Left lung (tissue), 10 donors: ENCODE results near the gene SPEF2. TPM values are rescaled to one million over a fixed set of nuclear protein-coding genes. Genes with fewer than 3 reads are reported as not detected.

Experiments used
- ATAC-seq: fragments of 200-7000 bp; cut with Tn5 transposase; one replicate; pipeline ENCODE4 v1.9.1; 2020; ENCODE audit warnings: moderate library complexity
- DNase-seq, 4 donors: peaks; one replicate each; pipeline ENCODE4 v3.0.0-alpha.2; 2013 to 2020
- H3K27ac ChIP-seq, 2 donors: fragments of 200-600 bp; sonication (generic) in 1 of 2; one replicate each; pipeline versions ENCODE4 v1.5.0 to v1.8.0; 2020 to 2021
- H3K27me3 ChIP-seq, 2 donors: fragments of 200-600 bp; sonication (generic) in 1 of 2; one replicate each; pipeline versions ENCODE4 v1.5.0 to v1.8.0; 2020 to 2021
- H3K36me3 ChIP-seq, 2 donors: fragments of 200-600 bp; sonication (generic) in 1 of 2; one replicate each; pipeline versions ENCODE4 v1.5.0 to v1.8.0; 2020 to 2021
- H3K4me1 ChIP-seq, 2 donors: fragments of 200-600 bp; one replicate each; pipeline ENCODE4 v1.8.0; 2021
- H3K4me3 ChIP-seq, 2 donors: fragments of 200-600 bp; sonication (generic) in 1 of 2; one replicate each; pipeline versions ENCODE4 v1.5.0 to v1.8.0; 2020 to 2021; ENCODE audit warnings: mild to moderate bottlenecking in 1 of 2
- H3K9me3 ChIP-seq, 2 donors: fragments of 200-600 bp; sonication (generic) in 1 of 2; one replicate each; pipeline versions ENCODE4 v1.5.0 to v1.8.0; 2020 to 2021
- intact Hi-C, 2 donors: fragments of 100-400 bp; cut with DNase I; formaldehyde crosslinking; loops; one replicate each; pipeline versions ENCODE4 v1.11.2 to v1.14.2; 2022
- polyA plus RNA-seq, 6 donors: library from polyadenylated mRNA; unstranded; fragments of 120-200 nt; gene quantifications; one replicate each; pipeline ENCODE4 v1.2.1, GENCODE V29; 2013; ENCODE audit not compliant: insufficient read length in 6 of 6
- total RNA-seq, 2 donors: library from RNA; stranded (reverse); fragmentation: NEBNext Ultra II Directional; extraction: Animal tissue kit (Norgen Biotek cat#: 25700); gene quantifications; one replicate each; pipeline ENCODE4 v1.2.1, GENCODE V29; 2021
- TF ChIP-seq, protein P1 (sequence below), 2 donors: fragments of 200-600 bp; sonication (generic) in 1 of 2; IDR thresholded peaks; one replicate each; pipeline versions ENCODE4 v1.5.0 to v1.8.0; 2021; ENCODE audit warnings: antibody characterized with exemption in 2 of 2
- donor health status: DM: no; HTN: yes; CAD: no.
- donor health status: DM: no; HTN: no; CAD: no.

SPEF2 gene
- total and polyA plus RNA-seq, 8 donors = 5.8 to 51.5 (median 43.0) TPM

DNA sequence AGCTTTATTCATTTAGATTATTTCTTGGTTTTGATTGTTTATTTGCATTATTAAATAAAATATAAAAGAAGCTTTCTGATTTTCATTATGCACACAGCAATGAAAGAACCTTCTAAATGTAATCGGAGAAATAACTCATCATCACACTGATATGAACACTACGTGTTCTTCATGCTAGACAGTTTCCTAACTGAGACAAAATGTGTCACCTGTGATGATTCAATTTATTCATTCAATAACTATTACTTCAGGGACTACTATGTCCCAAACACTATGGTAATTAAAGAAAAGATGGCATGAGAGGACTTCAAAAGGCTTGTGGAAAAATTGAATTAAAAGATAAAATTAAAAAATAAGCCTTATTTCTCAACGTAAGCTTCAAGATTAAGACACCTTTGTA is 118.1 kb downstream of the SPEF2 start:
- no peaks in the 10 kb centered on the region for H3K27me3 ChIP-seq
- intact Hi-C loops = no loop called here
- TF ChIP-seq, protein P1, sequence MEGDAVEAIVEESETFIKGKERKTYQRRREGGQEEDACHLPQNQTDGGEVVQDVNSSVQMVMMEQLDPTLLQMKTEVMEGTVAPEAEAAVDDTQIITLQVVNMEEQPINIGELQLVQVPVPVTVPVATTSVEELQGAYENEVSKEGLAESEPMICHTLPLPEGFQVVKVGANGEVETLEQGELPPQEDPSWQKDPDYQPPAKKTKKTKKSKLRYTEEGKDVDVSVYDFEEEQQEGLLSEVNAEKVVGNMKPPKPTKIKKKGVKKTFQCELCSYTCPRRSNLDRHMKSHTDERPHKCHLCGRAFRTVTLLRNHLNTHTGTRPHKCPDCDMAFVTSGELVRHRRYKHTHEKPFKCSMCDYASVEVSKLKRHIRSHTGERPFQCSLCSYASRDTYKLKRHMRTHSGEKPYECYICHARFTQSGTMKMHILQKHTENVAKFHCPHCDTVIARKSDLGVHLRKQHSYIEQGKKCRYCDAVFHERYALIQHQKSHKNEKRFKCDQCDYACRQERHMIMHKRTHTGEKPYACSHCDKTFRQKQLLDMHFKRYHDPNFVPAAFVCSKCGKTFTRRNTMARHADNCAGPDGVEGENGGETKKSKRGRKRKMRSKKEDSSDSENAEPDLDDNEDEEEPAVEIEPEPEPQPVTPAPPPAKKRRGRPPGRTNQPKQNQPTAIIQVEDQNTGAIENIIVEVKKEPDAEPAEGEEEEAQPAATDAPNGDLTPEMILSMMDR (IDR thresholded peaks at IDR 0.05) = no peak
- no peak overlapping the region for H3K27ac ChIP-seq
- no peak overlapping the region for H3K4me3 ChIP-seq
- no peaks in the 10 kb centered on the region for H3K36me3 ChIP-seq
- peaks cover 0 to 2% of the 10 kb centered on the region in 2 donors for H3K9me3 ChIP-seq
- DNase-seq (no peak), ATAC-seq (no peak)
- no peaks in the 10 kb centered on the region for H3K4me1 ChIP-seq

- H3K4me3 ChIP-seq = no peak overlapping the region
- H3K27ac ChIP-seq = no peak overlapping the region
- no peaks in the 10 kb centered on the region for H3K36me3 ChIP-seq
- TF ChIP-seq, protein P1 (IDR thresholded peaks at IDR 0.05) = no peak
- H3K4me1 ChIP-seq = no peaks in the 10 kb centered on the region
- no peaks in the 10 kb centered on the region for H3K27me3 ChIP-seq
- ATAC-seq = no peak
- no peak for DNase-seq
- intact Hi-C loops = no loop called here
- H3K9me3 ChIP-seq = peaks cover 0 to 2% of the 10 kb centered on the region in 2 donors
Observed at GRCh38 chr5:35736280-35736679, 118.6 kb downstream of the SPEF2 start.

DNA sequence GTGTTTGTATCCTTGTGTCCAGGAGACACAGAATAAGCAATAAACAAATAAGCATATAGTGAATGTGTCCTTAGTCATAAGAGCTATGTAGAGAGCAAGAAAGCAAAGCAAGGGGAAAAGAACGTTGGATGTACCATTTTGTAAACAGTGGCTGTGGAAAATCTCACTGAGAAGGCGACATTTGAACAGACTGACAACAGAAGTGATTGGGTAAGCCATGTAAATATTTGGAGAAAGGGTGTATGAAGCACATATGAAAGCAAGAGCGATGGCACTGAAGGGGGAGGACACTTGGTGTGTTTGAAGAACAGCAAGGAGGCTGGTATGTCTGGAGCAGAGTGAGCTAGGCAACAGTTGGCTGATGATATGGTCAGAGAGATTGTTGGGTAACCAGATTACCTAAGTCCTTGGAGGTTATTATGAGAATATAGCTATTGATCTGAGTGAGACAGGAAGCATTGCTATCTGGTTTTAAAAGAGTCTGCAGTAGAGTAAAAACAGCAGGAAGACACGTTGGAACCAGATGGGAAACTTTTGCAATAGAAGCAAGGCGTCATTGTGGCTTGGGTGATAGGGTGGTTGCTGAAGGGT is 123.6 kb downstream of the SPEF2 start:
- Histone ChIP-seq H3K4me3 (no peak overlapping the region), H3K4me1 (no peaks in the 10 kb centered on the region), H3K9me3 (peaks cover 0 to 2% of the 10 kb centered on the region in 2 donors), H3K27ac (no peak overlapping the region), H3K36me3 (no peaks in the 10 kb centered on the region), H3K27me3 (no peaks in the 10 kb centered on the region)
- TF ChIP-seq, protein P1 (IDR thresholded peaks at IDR 0.05) = no peak
- intact Hi-C loops = no loop called here
- ATAC-seq (no peak), DNase-seq (no peak)

DNA sequence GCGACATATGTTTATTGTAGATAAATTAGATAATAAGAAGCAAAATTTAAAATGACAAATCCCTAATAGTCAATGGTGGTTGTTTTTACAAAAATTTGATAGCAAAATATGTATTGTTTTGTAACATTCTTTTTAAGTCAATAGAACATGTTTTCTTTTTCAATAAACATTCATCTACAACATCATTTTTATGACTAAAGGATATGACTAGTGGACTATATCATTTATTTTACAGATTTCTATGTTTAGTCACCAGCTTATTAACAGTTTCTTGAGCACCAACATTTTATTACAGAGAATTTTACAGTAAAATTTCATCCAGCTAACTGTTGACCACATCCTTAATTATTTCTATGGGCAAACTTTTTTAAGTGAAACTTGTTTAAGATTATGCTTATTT is 124.3 kb downstream of the SPEF2 start:
- no peaks in the 10 kb centered on the region for H3K4me1 ChIP-seq
- no peak for ATAC-seq
- TF ChIP-seq, protein P1 (IDR thresholded peaks at IDR 0.05) = no peak
- DNase-seq = no peak
- H3K9me3 ChIP-seq = no peaks in the 10 kb centered on the region
- H3K27ac ChIP-seq = no peak overlapping the region
- intact Hi-C loops = no loop called here
- no peaks in the 10 kb centered on the region for H3K36me3 ChIP-seq
- H3K27me3 ChIP-seq = no peaks in the 10 kb centered on the region
- no peak overlapping the region for H3K4me3 ChIP-seq

GRCh38 chr5:35743644-35744043 is 126.0 kb downstream of the SPEF2 start:
- no peak overlapping the region for H3K27ac ChIP-seq
- H3K27me3 ChIP-seq = no peaks in the 10 kb centered on the region
- DNase-seq (no peak), ATAC-seq (no peak)
- peaks cover 0 to 5% of the 10 kb centered on the region in 2 donors for H3K9me3 ChIP-seq
- intact Hi-C loops = no loop called here
- H3K4me3 ChIP-seq = no peak overlapping the region
- H3K4me1 ChIP-seq = no peaks in the 10 kb centered on the region
- no peaks in the 10 kb centered on the region for H3K36me3 ChIP-seq
- TF ChIP-seq, protein P1 (IDR thresholded peaks at IDR 0.05) = no peak
